HEK293T (cell line): ENCODE measurements around the gene HOXA9.

Experiments used
- CTCF ChIA-PET: fragments of 350-600 bp; formaldehyde crosslinking; extraction: SDS; loops from one replicate; lab custom pipeline; 2021; ENCODE audit warnings: antibody characterized with exemption, inconsistent platforms; lab: Yijun Ruan, JAX
- POLR2A ChIA-PET: fragments of 350-600 bp; formaldehyde crosslinking; extraction: SDS; loops from one replicate; lab custom pipeline; 2020; ENCODE audit warnings: antibody characterized with exemption, inconsistent platforms; lab: Yijun Ruan, JAX
- DNase-seq: peaks from one replicate; pipeline ENCODE4 v3.0.0; 2012; ENCODE audit warnings: mixed read lengths; ENCODE audit errors: extremely low spot score
- ARNT ChIP-seq: fragments of 450-650 bp; IDR thresholded peaks from 2 replicates; pipeline ENCODE4 v1.6.1; 2017; ENCODE audit warnings: mild to moderate bottlenecking
- BHLHE40 ChIP-seq: fragments of 450-650 bp; IDR thresholded peaks from 2 replicates; pipeline ENCODE4 v1.6.1; 2016; ENCODE audit warnings: mild to moderate bottlenecking, moderate library complexity, borderline replicate concordance
- CTBP1 ChIP-seq: fragments of 450-650 bp; IDR thresholded peaks from 2 replicates; pipeline ENCODE4 v1.6.1; 2016; ENCODE audit warnings: borderline replicate concordance
- ELF4 ChIP-seq: fragments of 450-650 bp; IDR thresholded peaks from 2 replicates; pipeline ENCODE4 v1.6.1; 2017; ENCODE audit warnings: antibody characterized with exemption
- FOXA1 ChIP-seq: fragments of 450-650 bp; IDR thresholded peaks from 2 replicates; pipeline ENCODE4 v1.6.1; 2016; ENCODE audit warnings: mild to moderate bottlenecking
- FOXK2 ChIP-seq: fragments of 450-650 bp; IDR thresholded peaks from 2 replicates; pipeline ENCODE4 v1.6.1; 2016; ENCODE audit warnings: mild to moderate bottlenecking
- FOXM1 ChIP-seq: fragments of 450-650 bp; IDR thresholded peaks from 2 replicates; pipeline ENCODE4 v1.6.1; 2017; ENCODE audit warnings: mild to moderate bottlenecking, borderline replicate concordance
- HDGF ChIP-seq: fragments of 450-650 bp; IDR thresholded peaks from 2 replicates; pipeline ENCODE4 v1.6.1; 2017; ENCODE audit warnings: antibody characterized with exemption, borderline replicate concordance
- L3MBTL2 ChIP-seq: fragments of 450-650 bp; conservative IDR thresholded peaks from 2 replicates; pipeline ENCODE4 v1.6.1; 2016; ENCODE audit warnings: mild to moderate bottlenecking
- LEF1 ChIP-seq: fragments of 450-650 bp; IDR thresholded peaks from 2 replicates; pipeline ENCODE4 v1.6.1; 2017; ENCODE audit warnings: mild to moderate bottlenecking, borderline replicate concordance
- NFRKB ChIP-seq: fragments of 450-650 bp; IDR thresholded peaks from 2 replicates; pipeline ENCODE4 v1.6.1; 2016; ENCODE audit warnings: mild to moderate bottlenecking, moderate library complexity
- PKNOX1 ChIP-seq: fragments of 450-650 bp; IDR thresholded peaks from 2 replicates; pipeline ENCODE4 v1.6.1; 2016
- SP1 ChIP-seq: fragments of 450-650 bp; IDR thresholded peaks from 2 replicates; pipeline ENCODE4 v1.6.1; 2017
- SUZ12 ChIP-seq: fragments of 450-650 bp; IDR thresholded peaks from 2 replicates; pipeline ENCODE4 v1.6.1; 2016; ENCODE audit warnings: mild to moderate bottlenecking
- TARDBP ChIP-seq: fragments of 450-650 bp; IDR thresholded peaks from 2 replicates; pipeline ENCODE4 v1.6.1; 2016
- ZNF384 ChIP-seq: fragments of 450-650 bp; IDR thresholded peaks from 2 replicates; pipeline ENCODE4 v1.6.1; 2016

HOXA9 gene

DNA sequence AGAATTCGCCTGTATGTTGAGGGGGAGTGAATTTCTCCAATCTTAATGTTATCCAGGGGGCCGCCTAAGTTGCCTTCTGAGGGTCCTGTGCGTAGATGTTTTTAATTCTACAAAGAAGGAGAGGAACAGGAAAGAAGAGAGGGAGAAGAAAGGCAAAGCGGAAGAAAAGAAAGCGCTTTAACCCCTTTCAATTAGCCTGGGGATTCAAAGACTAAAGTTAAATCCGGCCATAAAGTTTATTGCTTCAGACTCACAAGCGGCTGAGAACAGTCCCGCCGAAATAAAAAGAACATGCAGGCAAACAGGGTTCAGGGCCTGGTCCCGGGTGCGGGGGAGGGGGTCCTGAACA, 26.4 kb downstream of the HOXA9 start:
- CTCF ChIA-PET = interaction anchor here (0.6 kb wide), 1 partner anchor 452 kb away, joined by 3 read pairs; no protein-coding TSS in a partner anchor
- TF ChIP-seq L3MBTL2 = 0 out of 2 replicates have a peak, but pooled peaks have one; percentile 23
- no peak for TF ChIP-seq NFRKB
- no peak for DNase-seq
- POLR2A ChIA-PET = interaction anchor here (1.0 to 3.5 kb wide), 5 partner anchors 9 to 24 kb away, joined by 3 to 15 read pairs (median 12); partner anchors contain the start of gene HOXA3

GRCh38 chr7:27138472-27138871, 26.9 kb downstream of the HOXA9 start:
- CTCF ChIA-PET = no interaction called here

GRCh38 chr7:27137640-27138315, 27.6 kb downstream of the HOXA9 start:
- TF ChIP-seq SP1 (no peak), ARNT (no peak), FOXM1 (no peak), TARDBP (no peak), FOXA1 (no peak), HDGF (no peak), FOXK2 (no peak), ZNF384 (no peak), CTBP1 (no peak), ELF4 (no peak)
- ChIA-PET POLR2A (no interaction called here), CTCF (no interaction called here)
- no peak for DNase-seq

More at GRCh38 chr7:27138472-27138871, 26.9 kb downstream of the HOXA9 start:
- no peak for DNase-seq
- no peak for TF ChIP-seq TARDBP
- TF ChIP-seq FOXA1 = no peak
- no peak for TF ChIP-seq SP1
- TF ChIP-seq SUZ12 = no peak
- TF ChIP-seq ZNF384 = no peak
- no peak for TF ChIP-seq BHLHE40
- no peak for TF ChIP-seq PKNOX1
- TF ChIP-seq ARNT = no peak
- TF ChIP-seq ELF4 = no peak
- no peak for TF ChIP-seq NFRKB
- no peak for TF ChIP-seq CTBP1
- no peak for TF ChIP-seq FOXM1
- no peak for TF ChIP-seq L3MBTL2
- TF ChIP-seq FOXK2 = no peak
- TF ChIP-seq LEF1 = no peak
- POLR2A ChIA-PET = no interaction called here

DNA sequence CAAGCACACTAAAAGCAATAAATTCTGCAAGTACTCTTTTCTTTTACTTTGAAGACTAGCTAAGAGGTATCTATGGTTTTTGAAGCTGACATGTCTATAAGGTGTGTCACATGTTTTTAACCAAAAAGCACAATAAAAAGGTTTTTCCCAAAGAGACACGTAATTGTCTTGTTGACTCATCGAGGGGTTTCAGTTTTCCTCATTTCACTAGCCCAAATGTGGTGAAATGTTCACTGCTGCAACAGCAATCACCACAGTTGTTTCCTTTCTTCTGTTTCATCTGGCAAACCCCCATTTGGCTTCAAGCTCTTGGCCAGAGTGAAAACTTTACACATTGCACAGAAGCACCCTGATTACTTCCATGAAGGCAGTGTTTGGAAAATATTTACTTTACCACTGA, 30.9 kb downstream of the HOXA9 start:
- TF ChIP-seq FOXM1 (no peak), BHLHE40 (no peak), L3MBTL2 (no peak), SUZ12 (no peak)
- POLR2A ChIA-PET = interaction anchor here (0.8 to 1.9 kb wide), 6 partner anchors 15 to 275 kb away, joined by 3 to 5 read pairs (median 4); partner anchors contain the start of gene HOXA3
- no peak for DNase-seq

GRCh38 chr7:27133409-27134231, 31.7 kb downstream of the HOXA9 start:
- ChIA-PET POLR2A (interaction anchor here (0.9 to 1.9 kb wide), 5 partner anchors 11 to 274 kb away, joined by 4 to 6 read pairs (median 5); partner anchors contain the start of genes HOXA3 and HOXA5), CTCF (interaction anchor here (0.8 to 1.5 kb wide), 4 partner anchors 8 to 35 kb away, joined by 3 to 4 read pairs (median 3); partner anchors contain the start of gene HOXA5)

More for the DNA sequence above, 30.9 kb downstream of the HOXA9 start:
- CTCF ChIA-PET = interaction anchor here (0.8 to 1.5 kb wide), 4 partner anchors 7 to 35 kb away, joined by 3 to 4 read pairs (median 3); partner anchors contain the start of gene HOXA5

DNA sequence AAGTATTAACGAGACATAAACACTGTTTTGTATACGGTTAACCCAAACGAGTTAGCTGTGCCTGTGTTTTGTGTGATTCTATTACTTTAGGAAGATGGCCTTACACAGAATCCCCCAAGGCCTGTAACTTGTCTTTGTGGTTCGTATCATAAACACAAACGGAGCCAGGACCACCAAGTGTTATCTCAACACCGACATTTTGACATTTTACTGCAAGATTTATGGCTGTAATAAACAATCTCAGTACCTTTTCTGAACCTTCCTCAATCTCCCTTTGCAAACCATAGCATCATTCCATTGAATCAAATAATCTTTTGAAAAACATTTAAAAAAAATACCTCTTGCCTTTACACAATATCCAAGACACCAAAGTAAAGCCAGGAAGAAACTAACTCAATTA, 32.4 kb downstream of the HOXA9 start:
- ChIA-PET CTCF (interaction anchor here (1.5 kb wide), 1 partner anchor 9 kb away, joined by 4 read pairs; no protein-coding TSS in a partner anchor), POLR2A (interaction anchor here (1.3 to 1.9 kb wide), 2 partner anchors 11 to 20 kb away, joined by 5 to 6 read pairs; partner anchors contain the start of genes HOXA3 and HOXA5)
- DNase-seq = no peak
- TF ChIP-seq CTBP1 (peak; percentile 82), LEF1 (no peak), PKNOX1 (peak; percentile 93)

More at GRCh38 chr7:27133409-27134231, 31.7 kb downstream of the HOXA9 start:
- no peak for DNase-seq
- TF ChIP-seq PKNOX1 (peak; percentile 43; the same call in 1 of the 2 replicates), TARDBP (no peak), HDGF (no peak), LEF1 (no peak), ZNF384 (no peak), NFRKB (no peak), FOXM1 (no peak)
